Activated CD4-positive, alpha-beta memory T cell treated with anti-CD3 and anti-CD28 coated beads, Interleukin-2, amount 10 ng/mL, durations not matched to agents 7 days and 5 days (primary cell): ENCODE results near the gene ZDHHC8. TPM values are rescaled to one million over a fixed set of nuclear protein-coding genes. Genes with fewer than 3 reads are reported as not detected.

Experiments
- CTCF ChIA-PET: fragments of 350-600 bp; sonication (Branson Sonifier 250); formaldehyde crosslinking; loops from one replicate; lab custom pipeline; 2021; ENCODE audit warnings: antibody characterized with exemption, inconsistent platforms; lab: Charles Lee
- POLR2A ChIA-PET: fragments of 350-600 bp; sonication (Branson Sonifier 250); formaldehyde crosslinking; loops from one replicate; lab custom pipeline; 2021; ENCODE audit warnings: antibody characterized with exemption; lab: Charles Lee
- DNase-seq: peaks from one replicate; pipeline ENCODE4 v3.0.0-alpha.2; 2020
- H3K27ac Mint-ChIP-seq: one replicate; pipeline ENCODE4 v1.8.0; 2021; ENCODE audit warnings: mild to moderate bottlenecking, mixed read lengths
- H3K27me3 Mint-ChIP-seq: one replicate; pipeline ENCODE4 v1.8.0; 2021; ENCODE audit warnings: mixed read lengths
- H3K36me3 Mint-ChIP-seq: one replicate; pipeline ENCODE4 v1.8.0; 2021; ENCODE audit warnings: low read depth, mixed read lengths
- H3K4me1 Mint-ChIP-seq: one replicate; pipeline ENCODE4 v1.8.0; 2021; ENCODE audit warnings: mixed read lengths
- H3K4me3 Mint-ChIP-seq: one replicate; pipeline ENCODE4 v1.8.0; 2021; ENCODE audit warnings: mild to moderate bottlenecking, mixed read lengths
- H3K9me3 Mint-ChIP-seq: one replicate; pipeline ENCODE4 v1.8.0; 2021; ENCODE audit warnings: mixed read lengths
- total RNA-seq, 2 experiments: library from RNA; stranded (reverse); gene quantifications; one replicate each; pipeline ENCODE4 v1.2.3, GENCODE V29; 2021

ZDHHC8 gene
- total RNA-seq, 2 experiments from 2014 or later: 44.2 to 48.3 TPM

GRCh38 chr22:20089977-20090729, 41.5 kb upstream of the ZDHHC8 start:
- ChIA-PET POLR2A (interaction anchor here (1.3 to 1.7 kb wide), 2 partner anchors 9 to 70 kb away, joined by 3 to 5 read pairs; partner anchors contain the start of gene TANGO2), CTCF (no interaction called here)
- no peak for DNase-seq
- Mint-ChIP-seq H3K27ac (peak overlapping the region; percentile 60), H3K27me3 (no peaks in the 10 kb centered on the region), H3K4me1 (peaks cover 40% of the 10 kb centered on the region), H3K9me3 (no peaks in the 10 kb centered on the region), H3K36me3 (peaks cover 88% of the 10 kb centered on the region), H3K4me3 (no peak overlapping the region)

GRCh38 chr22:20090730-20091240, 40.8 kb upstream of the ZDHHC8 start:
- CTCF ChIA-PET: interaction anchor here (1.4 kb wide), 1 partner anchor 20 kb away, joined by 3 read pairs; no protein-coding TSS in a partner anchor
- DNase-seq: no peak
- POLR2A ChIA-PET: interaction anchor here (1.0 to 1.7 kb wide), 3 partner anchors 10 to 70 kb away, joined by 3 to 5 read pairs (median 4); partner anchors contain the start of gene TANGO2
- Mint-ChIP-seq H3K9me3 (no peaks in the 10 kb centered on the region), H3K27ac (peak overlapping the region; percentile 61), H3K36me3 (peaks cover 89% of the 10 kb centered on the region), H3K27me3 (no peaks in the 10 kb centered on the region), H3K4me3 (no peak overlapping the region), H3K4me1 (peaks cover 46% of the 10 kb centered on the region)

- CTCF ChIA-PET: interaction anchor here (1.4 kb wide), 1 partner anchor 19 kb away, joined by 3 read pairs; no protein-coding TSS in a partner anchor
- Mint-ChIP-seq H3K4me1 (peaks cover 46% of the 10 kb centered on the region), H3K27ac (peak overlapping the region; percentile 61), H3K4me3 (no peak overlapping the region), H3K36me3 (peaks cover 89% of the 10 kb centered on the region), H3K9me3 (peaks cover 3% of the 10 kb centered on the region), H3K27me3 (no peaks in the 10 kb centered on the region)
- DNase-seq: no peak
- POLR2A ChIA-PET: interaction anchor here (1.0 to 1.7 kb wide), 3 partner anchors 11 to 72 kb away, joined by 3 to 5 read pairs (median 4); partner anchors contain the start of gene TANGO2
Observed at GRCh38 chr22:20091690-20092476, 39.7 kb upstream of the ZDHHC8 start.

- CTCF ChIA-PET: no interaction called here
- no peak for DNase-seq
- no peak overlapping the region for H3K4me3 Mint-ChIP-seq
- peaks cover 50% of the 10 kb centered on the region for H3K4me1 Mint-ChIP-seq
- peaks cover 3% of the 10 kb centered on the region for H3K9me3 Mint-ChIP-seq
- peak overlapping the region; percentile 61 for H3K27ac Mint-ChIP-seq
- H3K27me3 Mint-ChIP-seq: no peaks in the 10 kb centered on the region
- peaks cover 89% of the 10 kb centered on the region for H3K36me3 Mint-ChIP-seq
- POLR2A ChIA-PET: no interaction called here
Observed at GRCh38 chr22:20092477-20092854, 39.1 kb upstream of the ZDHHC8 start.

- no peak overlapping the region for H3K4me3 Mint-ChIP-seq
- no peaks in the 10 kb centered on the region for H3K27me3 Mint-ChIP-seq
- H3K27ac Mint-ChIP-seq: peak overlapping the region; percentile 21
- peaks cover 90% of the 10 kb centered on the region for H3K36me3 Mint-ChIP-seq
- no peak for DNase-seq
- ChIA-PET CTCF (no interaction called here), POLR2A (interaction anchor here (1.2 to 1.3 kb wide), 2 partner anchors 12 to 15 kb away, joined by 3 to 4 read pairs; no protein-coding TSS in a partner anchor)
- H3K4me1 Mint-ChIP-seq: peaks cover 57% of the 10 kb centered on the region
- peaks cover 3% of the 10 kb centered on the region for H3K9me3 Mint-ChIP-seq
Observed at GRCh38 chr22:20093418-20094196, 38.0 kb upstream of the ZDHHC8 start.

GRCh38 chr22:20094197-20094807, 37.3 kb upstream of the ZDHHC8 start:
- peaks cover 63% of the 10 kb centered on the region for H3K4me1 Mint-ChIP-seq
- POLR2A ChIA-PET: interaction anchor here (0.7 to 1.3 kb wide), 3 partner anchors 9 to 14 kb away, joined by 3 to 4 read pairs (median 3); no protein-coding TSS in a partner anchor
- H3K27me3 Mint-ChIP-seq: no peaks in the 10 kb centered on the region

GRCh38 chr22:20095521-20095920, 36.1 kb upstream of the ZDHHC8 start:
- no peaks in the 10 kb centered on the region for H3K27me3 Mint-ChIP-seq
- peaks cover 3% of the 10 kb centered on the region for H3K9me3 Mint-ChIP-seq
- H3K36me3 Mint-ChIP-seq: peaks cover 91% of the 10 kb centered on the region
- ChIA-PET CTCF (interaction anchor here (0.9 to 1.6 kb wide), 2 partner anchors 10 to 20 kb away, joined by 3 to 4 read pairs; no protein-coding TSS in a partner anchor), POLR2A (interaction anchor here (2.0 kb wide), 1 partner anchor 20 kb away, joined by 6 read pairs; the partner anchor contains the start of gene RANBP1)
- no peak overlapping the region for H3K4me3 Mint-ChIP-seq
- H3K4me1 Mint-ChIP-seq: peaks cover 69% of the 10 kb centered on the region
- H3K27ac Mint-ChIP-seq: peak overlapping the region; percentile 66
- no peak for DNase-seq

More at GRCh38 chr22:20094197-20094807, 37.3 kb upstream of the ZDHHC8 start:
- Mint-ChIP-seq H3K9me3 (peaks cover 3% of the 10 kb centered on the region), H3K27ac (peak overlapping the region; percentile 21), H3K4me3 (no peak overlapping the region), H3K36me3 (peaks cover 90% of the 10 kb centered on the region)
- CTCF ChIA-PET: no interaction called here
- DNase-seq: no peak

- peaks cover 78% of the 10 kb centered on the region for H3K36me3 Mint-ChIP-seq
- H3K4me1 Mint-ChIP-seq: peaks cover 68% of the 10 kb centered on the region
- no peak overlapping the region for H3K27ac Mint-ChIP-seq
- H3K27me3 Mint-ChIP-seq: no peaks in the 10 kb centered on the region
- no peak overlapping the region for H3K4me3 Mint-ChIP-seq
- CTCF ChIA-PET: interaction anchor here (0.9 to 1.6 kb wide), 2 partner anchors 12 to 21 kb away, joined by 3 to 4 read pairs; no protein-coding TSS in a partner anchor
- peaks cover 3% of the 10 kb centered on the region for H3K9me3 Mint-ChIP-seq
- no peak for DNase-seq
- POLR2A ChIA-PET: interaction anchor here (2.0 kb wide), 1 partner anchor 19 kb away, joined by 6 read pairs; the partner anchor contains the start of gene RANBP1
Observed at GRCh38 chr22:20096574-20097420, 34.8 kb upstream of the ZDHHC8 start.

- Mint-ChIP-seq H3K27ac (peak overlapping the region; percentile 89), H3K36me3 (peaks cover 64% of the 10 kb centered on the region), H3K9me3 (peaks cover 3% of the 10 kb centered on the region), H3K4me3 (no peak overlapping the region), H3K27me3 (no peaks in the 10 kb centered on the region), H3K4me1 (peaks cover 59% of the 10 kb centered on the region)
- ChIA-PET POLR2A (interaction anchor here (3.7 kb wide), 1 partner anchor 18 kb away, joined by 24 read pairs; the partner anchor contains the start of genes RANBP1 and TRMT2A), CTCF (interaction anchor here (0.6 kb wide), 1 partner anchor 21 kb away, joined by 3 read pairs; no protein-coding TSS in a partner anchor)
- no peak for DNase-seq
Observed at GRCh38 chr22:20099099-20099711, 32.4 kb upstream of the ZDHHC8 start.

- peaks cover 52% of the 10 kb centered on the region for H3K36me3 Mint-ChIP-seq
Observed at GRCh38 chr22:20101638-20102037, 30.0 kb upstream of the ZDHHC8 start.

More at GRCh38 chr22:20101638-20102037, 30.0 kb upstream of the ZDHHC8 start:
- Mint-ChIP-seq H3K27me3 (no peaks in the 10 kb centered on the region), H3K4me3 (no peak overlapping the region), H3K9me3 (no peaks in the 10 kb centered on the region), H3K4me1 (peaks cover 45% of the 10 kb centered on the region), H3K27ac (peak overlapping the region; percentile 45)
- no peak for DNase-seq
- ChIA-PET POLR2A (interaction anchor here (0.9 to 4.2 kb wide), 3 partner anchors 10 to 29 kb away, joined by 3 to 24 read pairs (median 21); partner anchors contain the start of genes RANBP1 and TRMT2A), CTCF (interaction anchor here (1.0 to 1.5 kb wide), 2 partner anchors 10 to 16 kb away, joined by 4 to 8 read pairs; partner anchors contain the start of gene TRMT2A)
